Thoracic aorta (tissue), 2 donors: ENCODE data around the gene PDZRN4. TPM values are rescaled to one million over a fixed set of nuclear protein-coding genes. Genes with fewer than 3 reads are reported as not detected.

ENCODE experiments used
- ATAC-seq: fragments of 150-250 bp; one replicate; pipeline ENCODE4 v1.8.0; 2017; ENCODE audit warnings: low read depth; ENCODE audit not compliant: insufficient number of reproducible peaks, low FRiP score
- DNase-seq: peaks from one replicate; pipeline ENCODE4 v3.0.0-alpha.2; 2020; ENCODE audit warnings: low spot score
- H3K27ac ChIP-seq, 2 donors: fragments of 200-600 bp; sonication (generic); 1 replicate in 1 of 2; 2 replicates in 1 of 2; pipeline ENCODE4 v1.5.1; 2016; ENCODE audit warnings: mild to moderate bottlenecking in 2 of 2, moderate library complexity in 2 of 2
- H3K27me3 ChIP-seq: fragments of 200-600 bp; sonication (generic); replicated peaks from 2 replicates; pipeline ENCODE4 v1.6.0; 2016; ENCODE audit warnings: mild to moderate bottlenecking; ENCODE audit not compliant: insufficient read depth
- H3K36me3 ChIP-seq: fragments of 200-600 bp; sonication (generic); one replicate; pipeline ENCODE4 v1.5.1; 2016
- H3K4me1 ChIP-seq, 2 donors: fragments of 200-600 bp; sonication (generic); 1 replicate in 1 of 2; 2 replicates in 1 of 2; pipeline versions ENCODE4 v1.5.1 to v1.6.0; 2016; ENCODE audit warnings: low read depth in 2 of 2, mild to moderate bottlenecking in 1 of 2; ENCODE audit not compliant: control insufficient read depth in 1 of 2
- H3K4me3 ChIP-seq: fragments of 200-600 bp; sonication (generic); 2 replicates; pipeline ENCODE4 v1.5.1; 2016; ENCODE audit warnings: mild to moderate bottlenecking
- H3K9me3 ChIP-seq: fragments of 200-600 bp; sonication (generic); 2 replicates; pipeline ENCODE4 v1.5.1; 2016
- CTCF ChIP-seq: fragments of 200-600 bp; sonication (generic); IDR thresholded peaks from one replicate; pipeline ENCODE4 v1.5.1; 2019; ENCODE audit warnings: antibody characterized with exemption
- total RNA-seq, 2 donors: library from RNA; depleted of rRNA; stranded (reverse); fragments of >200 nt; gene quantifications; one replicate each; pipeline versions ENCODE4 v1.1.0 to v1.2.3, GENCODE V29; 2016

Gene PDZRN4
- total RNA-seq, 2 donors from 2014 or later: 6.1 to 12.5 TPM

GRCh38 chr12:41424651-41425050 is 236.5 kb downstream of the PDZRN4 start:
- H3K27ac ChIP-seq: no peak overlapping the region
- no peak for TF ChIP-seq CTCF
- H3K27me3 ChIP-seq: no peaks in the 10 kb centered on the region

GRCh38 chr12:41433460-41433859 is 245.3 kb downstream of the PDZRN4 start:
- DNase-seq (no peak), ATAC-seq (no peak)
- H3K4me1 ChIP-seq: no peaks in the 10 kb centered on the region

More at GRCh38 chr12:41424651-41425050, 236.5 kb downstream of the PDZRN4 start:
- Histone ChIP-seq H3K9me3 (no peaks in the 10 kb centered on the region), H3K4me3 (no peak overlapping the region), H3K36me3 (no peaks in the 10 kb centered on the region), H3K4me1 (no peaks in the 10 kb centered on the region)
- DNase-seq (no peak), ATAC-seq (no peak)

GRCh38 chr12:41436076-41436475 is 248.0 kb downstream of the PDZRN4 start:
- DNase-seq: no peak
- no peak for ATAC-seq
- Histone ChIP-seq H3K4me1 (no peaks in the 10 kb centered on the region), H3K27me3 (no peaks in the 10 kb centered on the region), H3K9me3 (no peaks in the 10 kb centered on the region), H3K4me3 (no peak overlapping the region), H3K27ac (no peak overlapping the region), H3K36me3 (no peaks in the 10 kb centered on the region)
- TF ChIP-seq CTCF: no peak

More at GRCh38 chr12:41433460-41433859, 245.3 kb downstream of the PDZRN4 start:
- H3K27me3 ChIP-seq: no peaks in the 10 kb centered on the region
- no peaks in the 10 kb centered on the region for H3K9me3 ChIP-seq
- H3K27ac ChIP-seq: no peak overlapping the region
- no peaks in the 10 kb centered on the region for H3K36me3 ChIP-seq
- TF ChIP-seq CTCF: no peak
- no peak overlapping the region for H3K4me3 ChIP-seq

- H3K27ac ChIP-seq: no peak overlapping the region
- H3K9me3 ChIP-seq: no peaks in the 10 kb centered on the region
- H3K36me3 ChIP-seq: no peaks in the 10 kb centered on the region
- no peak for DNase-seq
- TF ChIP-seq CTCF: no peak
- H3K4me1 ChIP-seq: no peaks in the 10 kb centered on the region
- H3K4me3 ChIP-seq: no peak overlapping the region
- no peaks in the 10 kb centered on the region for H3K27me3 ChIP-seq
- ATAC-seq: no peak
Measured at GRCh38 chr12:41437563-41437962, 249.4 kb downstream of the PDZRN4 start.

- H3K27ac ChIP-seq: no peak overlapping the region
- no peaks in the 10 kb centered on the region for H3K9me3 ChIP-seq
- H3K4me3 ChIP-seq: no peak overlapping the region
- H3K36me3 ChIP-seq: no peaks in the 10 kb centered on the region
- no peaks in the 10 kb centered on the region for H3K4me1 ChIP-seq
- TF ChIP-seq CTCF: no peak
- H3K27me3 ChIP-seq: no peaks in the 10 kb centered on the region
- no peak for DNase-seq
- ATAC-seq: no peak
Measured at GRCh38 chr12:41438854-41439541, 250.9 kb downstream of the PDZRN4 start.
